ENCODE results near the gene EMB.
"Not testable (repeated sequence)": the region's sequence is repeated elsewhere in the genome, so short reads cannot be mapped to it uniquely, and the experiment has no call there.

EMB gene

DNA sequence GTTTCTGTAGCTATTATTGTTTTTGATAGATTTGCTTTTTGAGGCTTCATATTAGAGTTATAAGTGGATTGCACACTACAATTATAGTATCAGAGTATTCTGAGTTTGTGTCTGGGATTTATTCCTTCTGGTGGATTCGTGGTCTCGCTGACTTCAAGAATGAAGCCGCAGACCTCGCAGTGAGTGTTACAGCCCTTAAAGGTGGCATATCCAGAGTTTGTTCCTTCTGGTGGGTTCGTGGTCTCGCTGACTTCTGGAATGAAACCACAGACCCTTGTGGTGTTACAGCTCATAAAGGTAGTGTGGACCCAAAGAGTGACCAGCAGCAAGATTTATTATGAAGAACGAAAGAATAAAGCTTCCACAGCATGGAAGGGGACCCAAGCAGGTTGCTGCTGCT is 6.9 kb upstream of the EMB start:
- in situ Hi-C loops (cut with MboI; ENCODE audit: low pct_unique_long_range_greater_than_20kb, low sequenced_read_pairs, unreplicated experiment) = loop anchor here (25.0 kb wide), 1 partner anchor 214 kb away; the partner anchor contains the start of gene PARP8
- TF ChIP-seq, protein P1, sequence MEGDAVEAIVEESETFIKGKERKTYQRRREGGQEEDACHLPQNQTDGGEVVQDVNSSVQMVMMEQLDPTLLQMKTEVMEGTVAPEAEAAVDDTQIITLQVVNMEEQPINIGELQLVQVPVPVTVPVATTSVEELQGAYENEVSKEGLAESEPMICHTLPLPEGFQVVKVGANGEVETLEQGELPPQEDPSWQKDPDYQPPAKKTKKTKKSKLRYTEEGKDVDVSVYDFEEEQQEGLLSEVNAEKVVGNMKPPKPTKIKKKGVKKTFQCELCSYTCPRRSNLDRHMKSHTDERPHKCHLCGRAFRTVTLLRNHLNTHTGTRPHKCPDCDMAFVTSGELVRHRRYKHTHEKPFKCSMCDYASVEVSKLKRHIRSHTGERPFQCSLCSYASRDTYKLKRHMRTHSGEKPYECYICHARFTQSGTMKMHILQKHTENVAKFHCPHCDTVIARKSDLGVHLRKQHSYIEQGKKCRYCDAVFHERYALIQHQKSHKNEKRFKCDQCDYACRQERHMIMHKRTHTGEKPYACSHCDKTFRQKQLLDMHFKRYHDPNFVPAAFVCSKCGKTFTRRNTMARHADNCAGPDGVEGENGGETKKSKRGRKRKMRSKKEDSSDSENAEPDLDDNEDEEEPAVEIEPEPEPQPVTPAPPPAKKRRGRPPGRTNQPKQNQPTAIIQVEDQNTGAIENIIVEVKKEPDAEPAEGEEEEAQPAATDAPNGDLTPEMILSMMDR (IDR thresholded peaks at IDR 0.05; ENCODE audit: extremely low read depth, insufficient read depth, missing control alignments) = no peak
- no peak for DNase-seq (ENCODE audit: low spot score)

DNA sequence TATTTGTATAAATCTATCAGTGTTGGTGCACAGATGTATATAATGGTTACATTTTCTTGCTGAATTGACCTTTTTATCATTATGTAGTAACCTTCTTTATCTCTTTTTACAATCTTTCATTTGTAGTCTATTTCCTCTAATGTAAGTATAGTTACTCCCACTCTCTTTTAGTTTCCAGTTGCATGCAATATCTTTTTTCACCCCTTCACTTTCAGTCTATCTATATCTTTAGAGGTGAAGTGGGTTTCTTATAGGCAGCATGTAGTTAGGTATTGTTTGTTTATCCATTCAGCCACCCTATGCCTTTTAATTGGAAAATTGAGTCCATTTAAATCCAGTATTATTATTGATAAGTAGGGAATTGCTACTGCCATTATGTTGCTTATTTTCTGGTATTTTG is 6.1 kb upstream of the EMB start:
- TF ChIP-seq, protein P1 (IDR thresholded peaks at IDR 0.05; ENCODE audit: extremely low read depth, insufficient read depth, missing control alignments) = no peak
- DNase-seq (ENCODE audit: low spot score) = no peak
- in situ Hi-C loops (cut with MboI; ENCODE audit: low pct_unique_long_range_greater_than_20kb, low sequenced_read_pairs, unreplicated experiment) = loop anchor here (25.0 kb wide), 1 partner anchor 215 kb away; the partner anchor contains the start of gene PARP8

DNA sequence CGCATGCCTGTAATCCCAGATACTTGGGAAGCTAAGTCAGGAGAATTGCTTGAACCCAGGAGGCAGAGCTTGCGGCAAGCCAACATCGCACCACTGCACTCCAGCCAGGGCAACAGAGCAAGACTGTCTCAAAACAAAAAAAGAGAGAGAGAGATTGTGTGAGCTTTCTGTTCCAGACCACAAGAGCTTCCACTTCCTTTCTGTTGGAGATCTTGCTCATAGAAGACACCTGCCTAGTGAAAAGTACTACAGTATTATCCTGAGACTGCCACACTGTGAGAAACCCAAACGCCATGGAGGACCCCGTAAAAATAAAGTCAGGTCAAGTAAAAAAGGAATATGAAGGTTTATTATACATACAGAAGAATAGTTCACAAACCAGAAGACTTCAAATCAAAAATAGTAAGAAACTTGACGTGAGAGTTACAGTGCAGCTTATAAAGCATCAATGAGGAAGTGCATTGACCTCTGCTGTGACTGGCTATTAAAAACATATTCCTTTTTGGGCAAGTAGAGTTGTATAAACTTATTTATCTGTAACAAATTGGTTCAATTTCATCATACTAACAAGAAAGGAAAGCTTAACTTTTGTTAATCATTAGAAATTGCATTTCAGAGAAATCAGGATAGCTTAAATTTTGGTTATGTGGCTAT is 4.3 kb upstream of the EMB start:
- TF ChIP-seq, protein P1 (IDR thresholded peaks at IDR 0.05; ENCODE audit: extremely low read depth, insufficient read depth, missing control alignments) = no peak
- peak; percentile 30 for DNase-seq (ENCODE audit: low spot score)
- in situ Hi-C loops (cut with MboI; ENCODE audit: low pct_unique_long_range_greater_than_20kb, low sequenced_read_pairs, unreplicated experiment) = loop anchor here (25.0 kb wide), 1 partner anchor 217 kb away; the partner anchor contains the start of gene PARP8

DNA sequence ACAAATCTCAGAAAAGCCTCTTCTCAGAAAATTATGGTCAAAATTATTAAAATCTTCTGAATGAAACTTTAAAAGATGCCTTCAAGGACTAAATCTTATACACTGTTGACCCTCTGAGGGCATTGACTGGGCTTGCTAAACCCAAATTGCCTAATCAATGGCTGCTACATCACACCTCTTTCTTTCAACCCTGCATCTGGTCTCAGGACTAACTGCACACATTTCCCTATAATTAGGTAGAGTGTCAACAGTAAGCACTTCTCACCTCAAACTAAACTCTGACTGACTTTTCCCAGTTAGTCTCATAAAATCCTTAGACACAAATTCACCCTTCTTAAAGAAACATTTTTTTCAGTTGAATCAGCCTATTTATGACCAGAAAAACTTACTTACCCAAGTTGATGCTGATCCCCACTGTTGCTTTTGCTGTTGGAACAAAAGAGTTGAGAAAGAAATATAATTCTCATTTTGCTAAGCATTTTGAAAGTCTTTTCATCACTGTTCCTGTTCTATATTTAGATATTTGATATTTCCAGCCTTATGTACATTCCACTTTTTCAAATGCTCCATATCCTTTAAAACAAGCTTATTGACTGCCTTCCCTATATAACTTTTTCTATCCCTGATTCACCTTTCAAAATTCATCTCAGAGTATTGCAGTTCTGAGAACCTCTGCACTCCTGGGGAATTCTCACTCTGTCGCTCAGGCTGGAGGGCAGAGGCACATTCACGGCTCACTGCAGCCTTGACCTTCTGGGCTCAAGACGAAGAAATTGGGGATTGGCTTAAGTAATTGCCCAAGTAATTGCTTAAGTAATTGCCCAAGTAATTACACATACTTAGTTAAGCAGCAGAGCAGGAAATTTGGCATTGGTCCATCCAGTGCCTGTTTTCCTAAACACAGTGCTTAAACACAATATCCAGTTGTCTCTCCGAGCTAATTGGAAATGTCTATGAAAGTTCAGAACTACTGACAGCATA is 1.8 kb upstream of the EMB start:
- not testable (repeated sequence) for DNase-seq (ENCODE audit: low spot score)
- in situ Hi-C loops (cut with MboI; ENCODE audit: low pct_unique_long_range_greater_than_20kb, low sequenced_read_pairs, unreplicated experiment) = loop anchor here (25.0 kb wide), 1 partner anchor 219 kb away; the partner anchor contains the start of gene PARP8

DNA sequence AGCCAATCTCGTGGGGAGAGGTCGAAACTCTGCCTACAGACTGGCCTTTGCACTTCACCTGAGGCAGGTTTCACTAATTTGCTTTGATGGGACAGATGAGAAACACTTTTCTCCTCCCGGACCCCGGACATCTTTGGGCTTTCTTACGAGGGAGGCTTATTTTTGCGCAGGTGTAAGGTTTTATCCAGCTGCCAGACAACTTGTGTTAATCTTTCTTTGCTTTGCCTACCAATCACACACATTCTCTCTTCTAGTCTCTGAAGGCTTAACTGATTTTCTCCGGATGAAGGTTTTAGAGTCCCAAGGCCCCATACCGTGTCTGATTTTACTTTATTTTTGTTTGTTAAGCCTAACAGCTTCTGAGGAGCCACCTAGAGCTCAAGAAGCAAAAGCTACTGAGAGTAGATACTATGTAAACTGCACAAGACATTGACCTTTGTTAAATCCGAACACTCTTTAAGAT is 436 bp upstream of the EMB start:
- TF ChIP-seq, protein P1 (IDR thresholded peaks at IDR 0.05; ENCODE audit: extremely low read depth, insufficient read depth, missing control alignments) = no peak
- in situ Hi-C loops (cut with MboI; ENCODE audit: low pct_unique_long_range_greater_than_20kb, low sequenced_read_pairs, unreplicated experiment) = loop anchor here (25.0 kb wide), 1 partner anchor 221 kb away; the partner anchor contains the start of gene PARP8

DNA sequence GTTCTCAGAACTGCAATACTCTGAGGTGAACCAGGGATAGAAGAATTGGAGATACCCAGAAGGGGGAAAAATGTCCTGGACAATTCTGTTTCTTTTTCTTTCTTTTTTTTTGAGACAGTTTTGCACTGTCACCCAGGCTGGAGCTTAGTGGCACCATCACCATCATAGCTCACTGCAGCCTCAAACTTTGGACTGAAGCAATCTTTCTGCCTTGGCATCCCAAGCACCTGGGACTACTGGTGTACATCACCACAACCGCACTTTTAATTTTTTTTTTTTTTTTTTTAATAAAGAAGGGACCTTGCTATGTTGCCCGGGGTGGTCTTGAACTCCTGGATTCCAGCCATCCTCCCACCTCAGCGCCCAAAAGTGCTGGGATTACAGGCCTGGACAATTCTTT is 1.9 kb downstream of the EMB start:
- TF ChIP-seq, protein P1 (IDR thresholded peaks at IDR 0.05; ENCODE audit: extremely low read depth, insufficient read depth, missing control alignments) = no peak
- DNase-seq (ENCODE audit: low spot score) = no peak
- in situ Hi-C loops (cut with MboI; ENCODE audit: low pct_unique_long_range_greater_than_20kb, low sequenced_read_pairs, unreplicated experiment) = loop anchor here (25.0 kb wide), 1 partner anchor 223 kb away; the partner anchor contains the start of gene PARP8

More for the DNA sequence above, 436 bp upstream of the EMB start:
- DNase-seq (ENCODE audit: low spot score) = no peak

DNA sequence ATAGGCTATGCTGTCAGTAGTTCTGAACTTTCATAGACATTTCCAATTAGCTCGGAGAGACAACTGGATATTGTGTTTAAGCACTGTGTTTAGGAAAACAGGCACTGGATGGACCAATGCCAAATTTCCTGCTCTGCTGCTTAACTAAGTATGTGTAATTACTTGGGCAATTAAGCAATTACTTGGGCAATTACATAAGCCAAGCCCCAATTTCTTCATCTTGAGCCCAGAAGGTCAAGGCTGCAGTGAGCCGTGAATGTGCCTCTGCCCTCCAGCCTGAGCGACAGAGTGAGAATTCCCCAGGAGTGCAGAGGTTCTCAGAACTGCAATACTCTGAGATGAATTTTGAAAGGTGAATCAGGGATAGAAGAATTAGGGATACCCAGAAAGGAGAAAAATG is 3.0 kb downstream of the EMB start:
- in situ Hi-C loops (cut with MboI; ENCODE audit: low pct_unique_long_range_greater_than_20kb, low sequenced_read_pairs, unreplicated experiment) = loop anchor here (25.0 kb wide), 1 partner anchor 224 kb away; the partner anchor contains the start of gene PARP8
- not testable (repeated sequence) for DNase-seq (ENCODE audit: low spot score)

Data from GM13977 (cell line).